Loucy (cell line): ENCODE data around the gene ACD.

Experiments
- EZH2phosphoT487 ChIP-seq: fragments of 200-600 bp; IDR thresholded peaks from 2 replicates; pipeline ENCODE4 v1.6.1; 2018; ENCODE audit warnings: antibody characterized with exemption, mild to moderate bottlenecking, moderate library complexity, borderline replicate concordance
- TF ChIP-seq, protein P1 (sequence below): fragments of 200-600 bp; sonication (generic); conservative IDR thresholded peaks from 2 replicates; pipeline ENCODE4 v1.5.1; 2014; ENCODE audit warnings: mild to moderate bottlenecking, antibody characterized with exemption, low read length

GRCh38 chr16:67674851-67675578, 15.0 kb upstream of the ACD start:
- TF ChIP-seq EZH2phosphoT487, result no peak
- TF ChIP-seq, protein P1, sequence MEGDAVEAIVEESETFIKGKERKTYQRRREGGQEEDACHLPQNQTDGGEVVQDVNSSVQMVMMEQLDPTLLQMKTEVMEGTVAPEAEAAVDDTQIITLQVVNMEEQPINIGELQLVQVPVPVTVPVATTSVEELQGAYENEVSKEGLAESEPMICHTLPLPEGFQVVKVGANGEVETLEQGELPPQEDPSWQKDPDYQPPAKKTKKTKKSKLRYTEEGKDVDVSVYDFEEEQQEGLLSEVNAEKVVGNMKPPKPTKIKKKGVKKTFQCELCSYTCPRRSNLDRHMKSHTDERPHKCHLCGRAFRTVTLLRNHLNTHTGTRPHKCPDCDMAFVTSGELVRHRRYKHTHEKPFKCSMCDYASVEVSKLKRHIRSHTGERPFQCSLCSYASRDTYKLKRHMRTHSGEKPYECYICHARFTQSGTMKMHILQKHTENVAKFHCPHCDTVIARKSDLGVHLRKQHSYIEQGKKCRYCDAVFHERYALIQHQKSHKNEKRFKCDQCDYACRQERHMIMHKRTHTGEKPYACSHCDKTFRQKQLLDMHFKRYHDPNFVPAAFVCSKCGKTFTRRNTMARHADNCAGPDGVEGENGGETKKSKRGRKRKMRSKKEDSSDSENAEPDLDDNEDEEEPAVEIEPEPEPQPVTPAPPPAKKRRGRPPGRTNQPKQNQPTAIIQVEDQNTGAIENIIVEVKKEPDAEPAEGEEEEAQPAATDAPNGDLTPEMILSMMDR, result no peak
